ENCODE measurements around the gene CSMD2. TPM values are rescaled to one million over a fixed set of nuclear protein-coding genes. Genes with fewer than 3 reads are reported as not detected.
"Not testable (repeated sequence)": the region's sequence is repeated elsewhere in the genome, so short reads cannot be mapped to it uniquely, and the experiment has no call there.

Gene CSMD2
- total RNA-seq: not detected

- intact Hi-C loops (cut with micrococcal nuclease): loop anchor here (5.0 kb wide), 1 partner anchor 533 kb away; no protein-coding TSS in a partner anchor
- no peak within 1 kb of the TSS for H3K27ac Mint-ChIP-seq
Observed at GRCh38 chr1:34164771-34165391, at the start of gene CSMD2. CSMD2 (minus strand) TSS chr1:34165230; CDS start chr1:34165097, 133 bp downstream.

GRCh38 chr1:34213956-34214355, 48.9 kb upstream of the CSMD2 start:
- peaks cover 5% of the 10 kb centered on the region for H3K27me3 Mint-ChIP-seq
- H3K9me3 Mint-ChIP-seq: no peaks in the 10 kb centered on the region
- no peaks in the 10 kb centered on the region for H3K36me3 Mint-ChIP-seq
- no peak for DNase-seq
- H3K4me1 Mint-ChIP-seq (ENCODE audit: low read depth): no peaks in the 10 kb centered on the region
- POLR2A ChIA-PET: no interaction called here
- H3K27ac Mint-ChIP-seq: no peak overlapping the region
- H3K4me3 Mint-ChIP-seq: no peak overlapping the region
- CTCF ChIA-PET: no interaction called here
- intact Hi-C loops (cut with micrococcal nuclease): no loop called here

More at GRCh38 chr1:34164771-34165391, at the start of gene CSMD2:
- CTCF ChIA-PET: no interaction called here
- Mint-ChIP-seq H3K4me1 (ENCODE audit: low read depth) (peaks cover 6% of the 10 kb centered on the region), H3K27me3 (peaks cover 49% of the 10 kb centered on the region), H3K9me3 (no peaks in the 10 kb centered on the region), H3K36me3 (no peaks in the 10 kb centered on the region), H3K4me3 (no peak within 1 kb of the TSS)
- POLR2A ChIA-PET: no interaction called here
- no peak for DNase-seq

- CTCF ChIA-PET: no interaction called here
- POLR2A ChIA-PET: no interaction called here
- H3K4me3 Mint-ChIP-seq: no peak overlapping the region
Observed at GRCh38 chr1:34212673-34213072, 47.6 kb upstream of the CSMD2 start.

GRCh38 chr1:34199927-34200326, 34.9 kb upstream of the CSMD2 start:
- Mint-ChIP-seq H3K4me1 (ENCODE audit: low read depth) (no peaks in the 10 kb centered on the region), H3K36me3 (no peaks in the 10 kb centered on the region), H3K27me3 (peaks cover 4% of the 10 kb centered on the region), H3K9me3 (no peaks in the 10 kb centered on the region), H3K27ac (no peak overlapping the region), H3K4me3 (no peak overlapping the region)
- peak; percentile 20 for DNase-seq
- ChIA-PET POLR2A (no interaction called here), CTCF (no interaction called here)
- intact Hi-C loops (cut with micrococcal nuclease): no loop called here

More at GRCh38 chr1:34212673-34213072, 47.6 kb upstream of the CSMD2 start:
- Mint-ChIP-seq H3K27me3 (peaks cover 5% of the 10 kb centered on the region), H3K27ac (no peak overlapping the region), H3K9me3 (no peaks in the 10 kb centered on the region), H3K4me1 (ENCODE audit: low read depth) (no peaks in the 10 kb centered on the region), H3K36me3 (no peaks in the 10 kb centered on the region)
- intact Hi-C loops (cut with micrococcal nuclease): no loop called here
- no peak for DNase-seq

- CTCF ChIA-PET: no interaction called here
- intact Hi-C loops (cut with micrococcal nuclease): no loop called here
- H3K27ac Mint-ChIP-seq: no peak overlapping the region
Observed at GRCh38 chr1:34192621-34193020, 27.6 kb upstream of the CSMD2 start.

GRCh38 chr1:34190692-34191091, 25.7 kb upstream of the CSMD2 start:
- no peak overlapping the region for H3K27ac Mint-ChIP-seq
- peaks cover 13% of the 10 kb centered on the region for H3K9me3 Mint-ChIP-seq
- ChIA-PET CTCF (no interaction called here), POLR2A (no interaction called here)
- peaks cover 19% of the 10 kb centered on the region for H3K27me3 Mint-ChIP-seq
- H3K36me3 Mint-ChIP-seq: no peaks in the 10 kb centered on the region
- H3K4me3 Mint-ChIP-seq: no peak overlapping the region
- intact Hi-C loops (cut with micrococcal nuclease): no loop called here
- no peaks in the 10 kb centered on the region for H3K4me1 Mint-ChIP-seq (ENCODE audit: low read depth)
- DNase-seq: no peak

More at GRCh38 chr1:34192621-34193020, 27.6 kb upstream of the CSMD2 start:
- Mint-ChIP-seq H3K36me3 (no peaks in the 10 kb centered on the region), H3K4me3 (no peak overlapping the region), H3K9me3 (peaks cover 13% of the 10 kb centered on the region), H3K27me3 (peaks cover 9% of the 10 kb centered on the region), H3K4me1 (ENCODE audit: low read depth) (no peaks in the 10 kb centered on the region)
- no peak for DNase-seq
- POLR2A ChIA-PET: no interaction called here

- H3K36me3 Mint-ChIP-seq: no peaks in the 10 kb centered on the region
- H3K9me3 Mint-ChIP-seq: peaks cover 13% of the 10 kb centered on the region
- no peak overlapping the region for H3K27ac Mint-ChIP-seq
- DNase-seq: no peak
- POLR2A ChIA-PET: no interaction called here
- peaks cover 21% of the 10 kb centered on the region for H3K27me3 Mint-ChIP-seq
- no peaks in the 10 kb centered on the region for H3K4me1 Mint-ChIP-seq (ENCODE audit: low read depth)
- CTCF ChIA-PET: no interaction called here
- intact Hi-C loops (cut with micrococcal nuclease): no loop called here
- no peak overlapping the region for H3K4me3 Mint-ChIP-seq
Observed at GRCh38 chr1:34188985-34189384, 24.0 kb upstream of the CSMD2 start.

- POLR2A ChIA-PET: no interaction called here
- intact Hi-C loops (cut with micrococcal nuclease): no loop called here
- Mint-ChIP-seq H3K9me3 (peaks cover 13% of the 10 kb centered on the region), H3K27ac (no peak overlapping the region), H3K4me1 (ENCODE audit: low read depth) (no peaks in the 10 kb centered on the region), H3K36me3 (no peaks in the 10 kb centered on the region), H3K27me3 (peaks cover 23% of the 10 kb centered on the region), H3K4me3 (no peak overlapping the region)
- DNase-seq: no peak
- CTCF ChIA-PET: no interaction called here
Observed at GRCh38 chr1:34188418-34188817, 23.4 kb upstream of the CSMD2 start.

GRCh38 chr1:34186741-34187494, 21.9 kb upstream of the CSMD2 start:
- ChIA-PET CTCF (no interaction called here), POLR2A (no interaction called here)
- no peak for DNase-seq
- Mint-ChIP-seq H3K36me3 (no peaks in the 10 kb centered on the region), H3K4me1 (ENCODE audit: low read depth) (no peaks in the 10 kb centered on the region), H3K9me3 (peaks cover 13% of the 10 kb centered on the region), H3K27me3 (peaks cover 24% of the 10 kb centered on the region), H3K27ac (no peak overlapping the region), H3K4me3 (no peak overlapping the region)
- intact Hi-C loops (cut with micrococcal nuclease): no loop called here

GRCh38 chr1:34183381-34183780, 18.4 kb upstream of the CSMD2 start:
- H3K9me3 Mint-ChIP-seq; H3K27ac Mint-ChIP-seq; H3K36me3 Mint-ChIP-seq; H3K4me1 Mint-ChIP-seq (ENCODE audit: low read depth); CTCF ChIA-PET; intact Hi-C loops (cut with micrococcal nuclease); DNase-seq; POLR2A ChIA-PET; H3K4me3 Mint-ChIP-seq: not testable (repeated sequence)
- peaks cover 23% of the 10 kb centered on the region for H3K27me3 Mint-ChIP-seq

GRCh38 chr1:34178072-34178471, 13.0 kb upstream of the CSMD2 start:
- ChIA-PET CTCF (no interaction called here), POLR2A (no interaction called here)
- Mint-ChIP-seq H3K4me1 (ENCODE audit: low read depth) (no peaks in the 10 kb centered on the region), H3K27me3 (peaks cover 35% of the 10 kb centered on the region), H3K36me3 (peaks cover 2% of the 10 kb centered on the region), H3K27ac (no peak overlapping the region), H3K9me3 (no peaks in the 10 kb centered on the region), H3K4me3 (no peak overlapping the region)
- intact Hi-C loops (cut with micrococcal nuclease): no loop called here
- DNase-seq: no peak

- Mint-ChIP-seq H3K4me3 (no peak within 1 kb of the TSS), H3K36me3 (peaks cover 2% of the 10 kb centered on the region), H3K4me1 (ENCODE audit: low read depth) (no peaks in the 10 kb centered on the region), H3K27ac (no peak within 1 kb of the TSS), H3K27me3 (peaks cover 37% of the 10 kb centered on the region), H3K9me3 (no peaks in the 10 kb centered on the region)
- no peak for DNase-seq
- intact Hi-C loops (cut with micrococcal nuclease): no loop called here
- ChIA-PET POLR2A (no interaction called here), CTCF (no interaction called here)
Observed at GRCh38 chr1:34176830-34177603, 12.0 kb upstream of the CSMD2 start, which contains the start of gene C1orf94. C1orf94 (plus strand) TSS chr1:34176907; CDS start chr1:34177790, 883 bp downstream.

All from activated CD4-positive, alpha-beta memory T cell treated with anti-CD3 and anti-CD28 coated beads for 36 hours (primary cell).